GM23338 (cell line): ENCODE data around the gene RBM17. TPM values are rescaled to one million over a fixed set of nuclear protein-coding genes. Genes with fewer than 3 reads are reported as not detected.

Experiments used
- ATAC-seq: fragments of 200-7000 bp; cut with Tn5 transposase; 3 replicates; pipeline ENCODE4 v1.9.1; 2020
- DNase-seq: peaks from one replicate; pipeline ENCODE4 v3.0.0-alpha.2; 2015; ENCODE audit warnings: low spot score
- H2AFZ ChIP-seq: fragments of 200-600 bp; sonication (generic); 2 replicates; pipeline ENCODE4 v1.8.0; 2016; ENCODE audit warnings: antibody characterized with exemption, mild to moderate bottlenecking, moderate library complexity
- H3F3A ChIP-seq: fragments of 200-600 bp; sonication (generic); replicated peaks from 2 replicates; pipeline ENCODE4 v1.8.0; 2017; ENCODE audit warnings: antibody characterized with exemption, mixed run types, low read depth
- H3K27ac ChIP-seq: fragments of 200-600 bp; sonication (generic); 2 replicates; pipeline ENCODE4 v1.6.1; 2016; ENCODE audit warnings: low read depth
- H3K27me3 ChIP-seq: fragments of 200-600 bp; sonication (generic); 2 replicates; pipeline ENCODE4 v1.8.0; 2016; ENCODE audit warnings: mild to moderate bottlenecking, mixed run types, moderate library complexity; ENCODE audit not compliant: insufficient read depth
- H3K36me3 ChIP-seq: fragments of 200-600 bp; sonication (generic); 2 replicates; pipeline ENCODE4 v1.8.0; 2016; ENCODE audit warnings: mild to moderate bottlenecking; ENCODE audit not compliant: insufficient read depth
- H3K4me1 ChIP-seq: fragments of 200-600 bp; sonication (generic); 2 replicates; pipeline ENCODE4 v1.8.0; 2016; ENCODE audit warnings: mild to moderate bottlenecking, moderate library complexity; ENCODE audit not compliant: insufficient read depth
- H3K4me2 ChIP-seq: fragments of 200-600 bp; sonication (generic); 2 replicates; pipeline ENCODE4 v1.7.1; 2017; ENCODE audit warnings: mixed run types
- H3K4me3 ChIP-seq: fragments of 200-600 bp; sonication (generic); 2 replicates; pipeline ENCODE4 v1.6.1; 2016; ENCODE audit warnings: mixed run types
- H3K79me2 ChIP-seq: fragments of 200-600 bp; sonication (generic); replicated peaks from 2 replicates; pipeline ENCODE4 v1.8.0; 2017; ENCODE audit warnings: mild to moderate bottlenecking; ENCODE audit not compliant: insufficient read depth
- H3K9me2 ChIP-seq: fragments of 200-600 bp; sonication (generic); 2 replicates; pipeline ENCODE4 v1.8.0; 2017; ENCODE audit not compliant: insufficient read depth
- H4K20me1 ChIP-seq: fragments of 200-600 bp; sonication (generic); replicated peaks from 2 replicates; pipeline ENCODE4 v1.8.0; 2017; ENCODE audit warnings: mild to moderate bottlenecking; ENCODE audit not compliant: insufficient read depth
- H3K27ac Mint-ChIP-seq: 2 replicates; pipeline ENCODE4 v1.8.0; 2020; ENCODE audit warnings: inconsistent platforms, mild to moderate bottlenecking, moderate library complexity, mixed read lengths
- H3K27me3 Mint-ChIP-seq: 3 replicates; pipeline ENCODE4 v1.8.0; 2022; ENCODE audit warnings: low read depth, mild to moderate bottlenecking, moderate library complexity, mixed read lengths, inconsistent platforms; ENCODE audit not compliant: insufficient read depth, poor library complexity
- H3K36me3 Mint-ChIP-seq: 3 replicates; pipeline ENCODE4 v1.8.0; 2021; ENCODE audit warnings: low read depth, mild to moderate bottlenecking, inconsistent platforms, moderate library complexity, mixed read lengths
- H3K4me1 Mint-ChIP-seq: 3 replicates; pipeline ENCODE4 v1.8.0; 2020; ENCODE audit warnings: mild to moderate bottlenecking, inconsistent platforms, mixed read lengths
- H3K4me3 Mint-ChIP-seq: 3 replicates; pipeline ENCODE4 v1.8.0; 2021; ENCODE audit warnings: moderate library complexity, mild to moderate bottlenecking, inconsistent platforms, mixed read lengths
- H3K9me3 Mint-ChIP-seq: 3 replicates; pipeline ENCODE4 v1.8.0; 2020; ENCODE audit warnings: moderate library complexity, mild to moderate bottlenecking, inconsistent platforms, mixed read lengths
- CREB1 ChIP-seq: fragments of 250-450 bp; sonication (Bioruptor Pico); IDR thresholded peaks from 2 replicates; pipeline ENCODE4 v1.5.0; 2020; ENCODE audit warnings: low read depth, mild to moderate bottlenecking, moderate library complexity
- CTCF ChIP-seq, 2 experiments: fragments of 200-600 bp in 1 of 2; sonication (generic) in 1 of 2; conservative IDR thresholded peaks; 2 replicates each; pipeline versions ENCODE4 v1.5.1 to v1.6.1; 2016 to 2017; ENCODE audit warnings: antibody characterized with exemption in 2 of 2, low read depth in 2 of 2, mild to moderate bottlenecking in 2 of 2, moderate library complexity in 1 of 2
- POLR2AphosphoS5 ChIP-seq: IDR thresholded peaks from 2 replicates; pipeline ENCODE4 v1.6.1; 2016; ENCODE audit warnings: antibody characterized with exemption, low read depth
- STAT1 ChIP-seq: IDR thresholded peaks from one replicate; pipeline ENCODE4 v1.6.1; 2016; ENCODE audit warnings: antibody characterized with exemption; ENCODE audit not compliant: unreplicated experiment
- polyA plus RNA-seq: library from polyadenylated mRNA; unstranded; fragments of >200 nt; fragmentation: Nextera tagmentation; extraction: Ambion mirVana; gene quantifications from 2 replicates; pipeline ENCODE4 v1.2.1, GENCODE V29; 2016
- total RNA-seq: library from RNA; depleted of rRNA; stranded (reverse); fragments of >200 nt; shearing (Covaris generic); gene quantifications from 2 replicates; pipeline ENCODE4 v1.2.3, GENCODE V29; 2014

RBM17 gene
- total and polyA plus RNA-seq, 2 experiments from 2014 or later, result 54.7 to 281 TPM

- TF ChIP-seq CTCF (conservative IDR thresholded peaks at IDR 0.05; ENCODE audit: low read depth in 2 of 2), result no peak
- H3K27ac Mint-ChIP-seq, result no peak overlapping the region
- no peak overlapping the region for H3K27ac ChIP-seq
- no peaks in the 10 kb centered on the region for H3K9me2 ChIP-seq
- H3K4me3 ChIP-seq, result no peak overlapping the region
- H4K20me1 ChIP-seq, result peaks cover 26% of the 10 kb centered on the region
- no peak overlapping the region for H3K4me2 ChIP-seq
- DNase-seq, result no peak
- H3K4me1 Mint-ChIP-seq, result peaks cover 25% of the 10 kb centered on the region
- H3K36me3 Mint-ChIP-seq, result peaks cover 3% of the 10 kb centered on the region; the same call in 1 of the 3 replicates
- H3K79me2 ChIP-seq, result peaks cover 15% of the 10 kb centered on the region; the same call in 1 of the 2 replicates
- H3K27me3 ChIP-seq, result peaks cover 25% of the 10 kb centered on the region
- ATAC-seq, result no peak
- H3K36me3 ChIP-seq, result no peaks in the 10 kb centered on the region; the same call in 1 of the 2 replicates
- H3K4me3 Mint-ChIP-seq, result no peak overlapping the region
- peaks cover 27% of the 10 kb centered on the region for H3K4me1 ChIP-seq
- peaks cover 6% of the 10 kb centered on the region; the same call in 1 of the 2 replicates for H3F3A ChIP-seq
- peaks cover 38% of the 10 kb centered on the region for H3K27me3 Mint-ChIP-seq
- peaks cover 3% of the 10 kb centered on the region; the same call in 1 of the 3 replicates for H3K9me3 Mint-ChIP-seq
- no peak overlapping the region for H2AFZ ChIP-seq
These were observed 59.4 kb downstream of the RBM17 start for GRCh38 chr10:6148251-6148701.

- Histone ChIP-seq H3K4me3 (no peak overlapping the region), H3K36me3 (no peaks in the 10 kb centered on the region; the same call in 1 of the 2 replicates), H4K20me1 (peaks cover 26% of the 10 kb centered on the region), H3K27me3 (peaks cover 19% of the 10 kb centered on the region), H3K79me2 (peaks cover 18% of the 10 kb centered on the region; the same call in 1 of the 2 replicates), H2AFZ (no peak overlapping the region), H3K27ac (no peak overlapping the region), H3K9me2 (no peaks in the 10 kb centered on the region), H3K4me1 (peaks cover 30% of the 10 kb centered on the region), H3K4me2 (no peak overlapping the region), H3F3A (peaks cover 6% of the 10 kb centered on the region; the same call in 1 of the 2 replicates)
- peaks cover 3% of the 10 kb centered on the region; the same call in 1 of the 3 replicates for H3K36me3 Mint-ChIP-seq
- H3K4me3 Mint-ChIP-seq, result no peak overlapping the region
- H3K27me3 Mint-ChIP-seq, result peaks cover 37% of the 10 kb centered on the region
- DNase-seq (no peak), ATAC-seq (no peak)
- no peak for TF ChIP-seq STAT1
- TF ChIP-seq CREB1 (CRISPR knock-in tag), result no peak
- TF ChIP-seq POLR2AphosphoS5, result no peak
- no peak for TF ChIP-seq CTCF (conservative IDR thresholded peaks at IDR 0.05; ENCODE audit: low read depth in 2 of 2)
- peaks cover 26% of the 10 kb centered on the region for H3K4me1 Mint-ChIP-seq
- H3K27ac Mint-ChIP-seq, result no peak overlapping the region
- peaks cover 3% of the 10 kb centered on the region; the same call in 1 of the 3 replicates for H3K9me3 Mint-ChIP-seq
These were observed 60.1 kb downstream of the RBM17 start for GRCh38 chr10:6148908-6149307.
